Stimulated activated CD4-positive, alpha-beta T cell treated with anti-CD3 and anti-CD28 coated beads, Interleukin-12 subunit alpha, Interleukin-12 subunit beta, amount 100 ng/mL, for 4 hours (primary cell): ENCODE measurements around the gene CD300A.

Experiments used
- DNase-seq: peaks from one replicate; pipeline ENCODE4 v3.0.0-alpha.2; 2020

The CD300A gene

DNA sequence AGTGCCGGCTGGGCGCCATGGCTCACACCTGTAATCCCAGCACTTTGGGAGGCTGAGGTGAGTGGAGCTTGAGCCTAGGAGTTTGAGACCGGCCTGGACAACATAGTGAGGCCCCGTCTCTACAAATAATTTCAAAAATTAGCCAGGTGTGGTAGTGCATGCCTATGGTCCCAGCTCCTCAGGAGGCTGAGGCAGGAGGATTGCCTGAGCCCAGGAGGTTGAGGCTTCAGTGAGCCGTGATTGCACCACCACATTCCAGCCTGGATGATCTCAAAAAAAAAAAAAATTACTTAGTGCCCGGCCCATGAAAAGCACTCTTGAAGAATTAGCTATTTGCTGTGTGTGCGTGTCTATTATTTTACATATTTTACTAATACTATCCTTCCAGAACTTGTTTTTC, 24.9 kb upstream of the CD300A start:
- no peak for DNase-seq

DNA sequence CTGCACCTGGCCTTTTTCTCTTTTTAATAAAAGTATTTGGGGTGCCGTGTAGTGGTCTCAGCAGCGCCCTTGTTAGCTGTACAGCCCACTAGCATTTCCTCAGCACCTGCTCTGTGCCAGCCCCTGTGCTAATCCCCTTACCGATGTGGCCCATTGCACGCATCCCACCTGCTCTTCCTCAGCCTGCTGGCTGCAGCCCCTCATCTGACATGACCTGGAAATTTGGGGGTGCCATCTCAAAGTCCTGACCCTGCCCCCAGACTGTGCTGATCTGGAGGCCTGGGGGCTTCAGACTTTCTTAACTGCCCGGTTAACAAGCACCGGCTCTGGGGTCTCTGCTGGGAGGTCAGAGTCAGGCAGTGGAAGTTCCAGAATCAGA, 24.2 kb upstream of the CD300A start:
- DNase-seq = no peak

GRCh38 chr17:74442670-74443515, 23.5 kb upstream of the CD300A start:
- DNase-seq = no peak

DNA sequence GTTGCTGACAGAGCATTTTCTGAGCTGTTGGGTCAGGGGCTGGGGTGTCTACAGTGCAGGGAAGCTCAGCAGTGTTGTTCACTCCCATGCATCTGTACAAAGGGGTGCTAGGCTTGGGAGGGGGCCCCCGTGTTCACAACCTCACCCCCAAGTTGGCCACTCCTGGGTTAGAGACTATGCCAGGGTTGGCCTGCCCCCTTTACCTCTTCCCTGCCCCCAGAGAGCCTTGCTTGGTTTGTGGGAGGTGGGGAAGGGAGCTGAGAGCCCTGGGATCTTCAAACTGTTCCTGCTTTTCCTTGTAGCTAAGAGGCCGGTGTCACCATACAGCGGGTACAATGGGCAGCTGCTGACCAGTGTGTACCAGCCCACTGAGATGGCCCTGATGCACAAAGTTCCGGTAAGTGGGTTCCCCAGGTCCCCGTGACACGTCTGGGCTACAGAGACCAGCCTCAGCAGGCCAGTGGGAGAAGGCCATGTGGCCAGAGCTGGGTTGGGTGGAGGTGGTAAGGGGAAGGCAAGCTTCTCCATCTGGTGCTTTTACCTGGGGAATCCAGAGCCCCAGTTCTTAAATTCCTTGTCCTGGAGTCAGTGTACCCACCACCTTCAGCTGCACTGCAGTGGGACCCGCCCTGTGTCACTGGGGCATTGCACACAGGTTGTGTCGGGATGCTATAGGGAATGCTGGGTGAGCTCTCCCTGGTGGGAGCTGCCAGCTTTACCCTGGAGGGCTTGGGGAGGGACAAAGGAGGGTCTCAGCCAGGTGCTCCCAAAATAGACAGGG, 22.7 kb upstream of the CD300A start:
- no peak for DNase-seq

DNA sequence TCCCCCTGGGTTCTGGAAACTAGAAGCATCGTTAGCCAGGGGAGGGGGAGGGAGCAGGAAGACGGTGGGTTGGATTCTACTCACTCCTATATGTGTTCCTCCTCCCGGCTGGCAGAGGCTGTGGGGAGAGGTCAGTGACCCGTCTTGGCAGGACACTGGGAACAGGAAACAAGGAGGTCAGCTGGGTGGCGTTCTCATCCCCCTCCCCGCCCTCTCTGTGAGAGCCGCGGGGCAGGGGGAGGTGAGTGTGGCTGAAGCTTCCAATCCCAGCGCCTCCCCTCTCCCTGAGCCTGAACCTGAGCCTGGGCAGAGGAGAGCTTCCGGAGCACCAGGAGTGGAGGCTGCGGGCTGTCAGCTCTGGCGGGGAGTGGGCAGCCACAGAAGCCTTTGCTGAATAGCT, 22.0 kb upstream of the CD300A start:
- DNase-seq = no peak

DNA sequence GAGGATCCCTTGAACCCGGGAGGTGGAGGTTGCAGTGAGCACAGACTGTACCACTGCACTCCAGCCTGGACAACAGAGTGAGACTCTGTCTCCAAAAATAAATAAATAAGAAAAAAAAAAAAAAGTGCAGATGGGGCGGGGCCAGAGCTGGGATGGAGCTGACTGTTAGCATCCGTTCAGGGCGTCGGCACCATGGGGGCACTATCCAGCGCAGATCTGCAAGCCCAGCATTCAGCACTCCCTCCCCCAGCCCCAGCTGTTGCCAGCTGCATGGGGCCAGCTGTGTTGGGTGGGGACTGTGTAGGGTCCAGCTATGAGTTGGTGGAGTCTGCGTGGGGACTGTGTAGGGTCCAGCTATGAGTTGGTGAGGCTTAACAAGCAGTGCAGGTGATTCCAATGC, 21.3 kb upstream of the CD300A start:
- no peak for DNase-seq

GRCh38 chr17:74446551-74447500, 19.6 kb upstream of the CD300A start:
- no peak for DNase-seq

GRCh38 chr17:74447628-74448159, 18.7 kb upstream of the CD300A start:
- DNase-seq = no peak

- DNase-seq = no peak
These were observed 17.7 kb upstream of the CD300A start for GRCh38 chr17:74448756-74449155.

DNA sequence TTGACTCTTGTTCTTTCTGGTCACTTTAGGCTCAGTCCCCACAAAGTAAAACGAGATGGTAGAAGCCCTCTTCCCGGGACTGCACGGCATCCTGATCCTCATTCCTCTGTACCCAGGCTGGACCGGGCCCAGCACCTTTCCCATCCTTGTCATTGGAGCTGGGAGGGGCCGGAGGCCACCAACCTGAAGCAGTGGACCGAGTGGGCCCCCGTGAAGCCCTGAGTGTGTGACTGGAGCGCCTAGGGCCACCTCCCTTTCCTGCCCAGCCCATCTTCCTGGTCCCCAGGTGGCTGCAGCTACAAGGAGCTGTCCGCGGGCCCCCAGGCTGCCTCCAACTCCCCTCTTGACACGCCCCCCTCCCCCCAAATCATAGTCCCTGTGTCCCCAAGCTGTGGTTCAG, 17.1 kb upstream of the CD300A start:
- DNase-seq = no peak

- DNase-seq = no peak
These were observed 16.7 kb upstream of the CD300A start for GRCh38 chr17:74449773-74450172.

DNA sequence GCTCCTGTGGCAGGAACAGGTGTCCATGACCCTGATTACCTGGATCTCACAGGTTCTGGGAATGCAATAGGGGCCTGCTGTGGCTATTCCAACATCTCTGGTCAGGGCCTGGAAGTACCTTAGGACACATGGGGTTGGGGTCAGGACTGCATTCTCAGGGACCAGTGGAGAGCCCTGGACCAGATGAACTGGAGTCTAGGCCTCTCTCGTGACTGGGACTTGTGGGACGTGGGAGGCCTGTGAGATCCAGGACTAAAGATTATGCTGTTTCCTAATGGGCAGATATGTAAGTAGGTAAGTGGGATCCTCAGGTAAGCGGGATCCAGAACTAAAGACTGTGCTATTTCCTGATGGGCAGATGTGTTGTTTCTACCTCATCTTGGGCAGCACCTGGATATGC, 16.2 kb upstream of the CD300A start:
- DNase-seq = no peak

DNA sequence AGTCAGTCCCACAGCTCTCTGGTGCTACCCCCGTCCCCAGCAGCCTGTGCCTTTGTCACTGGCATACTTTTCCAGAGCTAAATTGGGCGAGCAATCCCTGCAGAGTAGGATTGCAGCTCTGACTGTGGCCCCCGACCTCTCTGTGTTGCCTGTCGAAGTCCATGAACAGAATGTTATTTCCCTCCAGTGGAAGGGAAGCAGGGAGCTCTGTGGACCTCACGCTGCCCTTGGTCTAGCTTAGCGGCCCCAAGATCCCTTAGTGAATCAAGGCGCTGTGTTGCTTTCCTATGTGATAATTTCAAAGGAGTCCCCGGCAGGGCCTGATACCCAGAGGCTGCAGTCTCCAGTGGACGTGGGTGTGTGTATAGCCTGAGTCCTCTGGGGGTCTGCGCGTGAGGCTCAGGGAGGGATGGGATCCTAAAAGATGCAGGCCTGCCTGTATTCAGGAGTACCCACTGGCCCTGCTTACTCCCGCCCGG, 15.5 kb upstream of the CD300A start:
- no peak for DNase-seq

DNA sequence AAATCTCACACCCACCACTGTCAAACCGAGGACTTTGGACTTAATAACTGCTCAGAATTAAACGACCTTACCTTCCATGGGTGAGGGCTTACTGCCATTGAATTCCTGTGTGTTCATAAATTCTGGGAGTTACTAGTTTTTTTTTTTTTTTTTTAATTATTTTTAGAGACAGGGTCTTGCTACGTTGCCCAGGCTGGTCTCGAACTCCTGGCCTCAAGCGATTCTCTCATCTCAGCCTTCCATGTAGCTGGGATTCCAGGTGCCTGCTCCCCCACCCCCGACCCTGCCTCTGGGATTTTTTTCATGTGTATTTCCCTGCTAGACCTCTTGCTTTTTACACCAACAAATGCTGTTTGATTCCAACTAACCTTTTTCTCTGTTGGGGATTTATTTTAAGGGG, 14.9 kb upstream of the CD300A start:
- DNase-seq = no peak

DNA sequence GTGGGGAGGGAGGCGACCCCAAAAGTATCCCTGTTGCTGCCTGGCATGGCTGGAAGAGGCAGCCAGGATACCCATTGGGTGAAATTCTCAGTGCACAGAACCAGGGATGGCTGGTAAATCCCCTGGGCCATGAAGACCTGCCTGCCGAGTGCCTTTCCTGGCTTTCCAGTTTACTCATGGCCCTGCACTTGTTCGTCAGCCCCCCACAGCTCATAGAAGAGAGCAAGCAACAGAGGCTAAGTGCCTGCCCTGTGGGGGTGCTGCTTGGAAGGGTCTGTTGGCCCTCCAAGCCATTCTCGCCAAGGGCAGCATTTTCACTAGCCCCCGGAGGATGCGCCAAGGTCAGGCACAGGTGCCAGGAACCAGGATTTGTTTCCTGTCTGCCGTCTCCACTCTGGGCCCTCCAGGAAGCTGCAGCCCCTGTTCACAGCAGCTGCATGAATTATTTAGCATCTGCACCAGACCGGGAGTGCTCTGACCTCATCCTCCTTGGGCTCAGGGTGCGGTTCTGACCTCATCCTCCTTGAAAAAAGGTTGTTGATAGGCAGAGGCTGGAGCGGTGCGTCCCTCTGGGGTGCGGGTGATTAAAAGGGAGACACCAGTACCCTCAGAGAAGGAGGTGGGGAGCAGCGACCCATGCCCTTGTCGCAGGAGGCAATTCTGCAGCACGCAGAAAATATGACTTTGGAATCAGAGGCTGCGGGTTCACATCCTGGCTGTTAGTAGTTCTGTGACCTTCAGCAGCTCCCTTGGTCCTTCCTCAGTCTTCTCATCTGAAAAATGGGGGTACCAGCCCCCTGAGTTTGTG, 14.2 kb upstream of the CD300A start:
- no peak for DNase-seq

DNA sequence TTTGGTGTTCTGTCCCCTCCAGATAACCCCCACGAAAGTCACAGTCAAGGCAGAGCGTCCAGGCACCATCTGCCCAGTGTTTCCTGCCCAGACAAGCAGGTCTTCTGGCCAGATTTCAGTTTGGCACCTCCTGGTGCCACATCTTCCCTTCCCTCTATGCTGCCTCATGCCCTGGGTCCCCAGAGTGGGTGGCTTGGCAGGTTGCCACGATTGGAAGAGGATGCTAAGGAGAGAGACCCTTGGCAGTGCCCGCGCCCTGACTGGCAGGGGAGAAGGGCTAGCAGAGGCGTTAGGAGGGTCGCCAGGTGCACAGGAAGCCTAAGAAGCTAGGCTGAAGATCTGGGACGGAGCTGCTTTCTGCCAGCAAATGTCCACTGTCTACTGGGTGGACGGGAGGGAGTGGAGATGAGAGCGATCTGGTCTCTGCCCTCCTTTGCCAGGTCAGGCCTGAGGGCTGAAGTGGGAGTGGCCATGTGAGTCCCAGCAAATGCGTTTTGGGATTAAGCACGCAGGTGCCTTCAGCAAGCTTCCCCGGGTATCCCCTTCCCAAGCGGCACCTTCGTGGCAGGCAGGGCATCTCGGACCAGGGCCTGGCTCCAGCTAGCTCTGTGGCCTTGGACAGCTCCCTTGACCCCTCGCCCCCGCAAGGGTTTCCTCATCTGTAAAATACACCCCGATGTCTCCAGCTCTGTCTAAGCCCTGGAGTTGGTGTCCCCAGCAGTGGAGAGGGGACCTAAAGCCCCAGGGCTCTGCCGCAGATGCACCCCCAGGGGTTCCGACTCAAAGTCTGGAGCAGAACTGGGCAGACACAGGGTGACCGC, 13.4 kb upstream of the CD300A start:
- no peak for DNase-seq

DNA sequence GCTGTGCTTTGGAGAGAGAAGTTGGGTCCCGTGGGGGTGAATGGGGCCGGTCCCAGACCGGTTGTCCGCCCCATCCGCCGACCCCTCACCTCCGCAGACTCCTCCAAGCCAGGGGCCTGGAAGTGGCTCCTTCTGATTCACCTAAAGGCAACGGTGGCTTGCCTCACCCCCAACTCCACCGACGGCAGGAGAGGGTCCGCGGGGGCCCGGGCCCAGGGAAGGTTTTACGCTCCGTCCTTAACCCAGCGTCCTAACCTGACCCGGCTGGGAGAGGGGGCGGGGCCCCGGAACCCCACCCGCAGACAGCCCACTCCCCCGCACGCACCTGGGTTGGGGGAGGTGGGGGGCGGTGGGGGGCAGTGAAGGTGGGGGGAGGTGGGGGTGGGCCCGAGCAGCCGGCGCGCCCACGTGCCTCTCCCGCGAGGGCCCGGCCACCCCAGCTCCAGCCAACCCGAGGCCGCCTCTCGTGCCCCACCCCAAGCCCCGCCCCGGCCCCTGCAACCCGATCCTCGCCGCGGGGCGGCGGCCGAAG, 12.7 kb upstream of the CD300A start:
- peak; percentile 71 for DNase-seq

DNA sequence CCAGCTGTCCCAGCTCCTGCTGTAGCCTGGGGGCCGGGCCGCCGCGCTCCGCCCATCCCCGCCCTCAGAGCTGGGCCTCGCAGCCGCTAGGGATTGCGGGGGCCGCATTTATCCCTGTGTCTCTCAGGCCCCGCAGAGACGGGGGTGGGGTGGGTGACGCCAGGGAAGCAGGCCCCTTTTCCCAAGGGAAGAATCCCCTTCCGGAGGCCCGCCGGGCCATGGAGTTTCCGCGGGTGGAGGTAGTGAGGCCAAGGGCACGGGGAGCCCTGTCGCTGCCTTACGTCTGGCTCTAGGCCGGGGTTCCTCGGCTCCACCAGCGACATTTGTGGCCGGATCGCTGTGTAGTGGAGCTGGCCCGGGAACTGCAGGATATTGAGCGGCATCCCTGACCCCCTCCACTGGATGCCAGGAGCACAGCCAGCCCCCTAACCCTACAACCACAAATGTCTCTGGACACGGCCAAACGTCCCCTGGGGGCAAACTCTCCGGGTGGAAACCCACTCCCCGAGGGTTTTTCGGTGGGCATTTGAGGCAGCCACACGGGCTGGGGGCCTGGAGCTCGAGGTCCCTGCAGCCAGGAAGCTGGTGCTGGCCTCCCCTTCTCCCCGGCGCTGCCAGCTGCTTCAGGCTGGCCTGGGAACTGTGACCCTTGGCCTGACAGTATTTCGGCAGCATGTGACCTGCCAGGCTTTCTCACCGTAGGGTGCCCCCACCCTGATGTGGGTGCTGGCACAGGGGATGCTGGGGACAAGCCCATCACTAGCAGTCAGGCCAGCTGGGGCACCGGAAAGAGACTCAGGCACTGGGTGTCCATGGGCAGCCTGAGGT, 12.0 kb upstream of the CD300A start:
- DNase-seq = no peak

- no peak for DNase-seq
These were observed 11.3 kb upstream of the CD300A start for GRCh38 chr17:74455025-74455545.

- no peak for DNase-seq
These were observed 10.6 kb upstream of the CD300A start for GRCh38 chr17:74455821-74456220.
